Activated CD8-positive, alpha-beta memory T cell treated with anti-CD3 and anti-CD28 coated beads, Interleukin-2, amount 50 U/mL, for 24 hours (primary cell): Measurements from ENCODE around the gene CDC23.

Experiments used
- DNase-seq: peaks from one replicate; pipeline ENCODE4 v3.0.0-alpha.2; 2020; ENCODE audit errors: extremely low read depth

The CDC23 gene

GRCh38 chr5:138141734-138142133 lies 71.4 kb downstream of the CDC23 start:
- DNase-seq = no peak

DNA sequence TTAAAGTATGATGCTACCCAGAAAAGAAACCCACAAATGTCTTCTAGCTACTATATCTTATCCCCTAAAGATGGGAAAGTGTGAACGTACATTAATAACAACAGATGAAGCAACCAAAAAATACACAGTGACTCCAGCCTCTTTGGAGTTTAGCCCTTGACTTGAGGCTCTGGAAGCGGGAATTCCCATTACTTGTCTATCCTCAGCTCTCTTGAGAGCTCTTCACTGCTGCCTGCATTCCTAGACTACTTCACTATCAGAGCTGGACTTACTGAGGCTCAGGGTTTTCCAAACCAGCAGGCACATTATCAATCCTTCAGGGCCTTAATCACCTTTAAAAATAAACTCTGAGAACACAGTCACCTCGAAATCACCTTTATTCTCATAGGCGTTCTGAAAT lies 72.9 kb downstream of the CDC23 start:
- DNase-seq = no peak

GRCh38 chr5:138139781-138140090 lies 73.4 kb downstream of the CDC23 start:
- DNase-seq = no peak

- DNase-seq = no peak
Observed at GRCh38 chr5:138138949-138139780, 74.0 kb downstream of the CDC23 start, which contains the start of gene NME5. Gene NME5, minus strand, starts transcription at chr5:138139428. Its CDS starts 648 bp downstream, at chr5:138138780.
